ENCODE data around the gene CLEC16A.

The CLEC16A gene

GRCh38 chr16:11107780-11108465, 163.6 kb downstream of the CLEC16A start:
- no peak for DNase-seq

- no peak for DNase-seq
Observed at GRCh38 chr16:11108466-11108805, 164.1 kb downstream of the CLEC16A start.

GRCh38 chr16:11109566-11109965, 165.2 kb downstream of the CLEC16A start:
- no peak for DNase-seq

GRCh38 chr16:11111150-11111549, 166.8 kb downstream of the CLEC16A start:
- no peak for DNase-seq

GRCh38 chr16:11111856-11112634, 167.7 kb downstream of the CLEC16A start:
- no peak for DNase-seq

GRCh38 chr16:11112723-11113348, 168.5 kb downstream of the CLEC16A start:
- no peak for DNase-seq

GRCh38 chr16:11114366-11115164, 170.2 kb downstream of the CLEC16A start:
- DNase-seq, result no peak

- DNase-seq, result no peak
Observed at GRCh38 chr16:11117576-11118211, 173.3 kb downstream of the CLEC16A start.

- DNase-seq, result no peak
Observed at GRCh38 chr16:11118479-11118878, 174.1 kb downstream of the CLEC16A start.

- DNase-seq, result no peak
Observed at GRCh38 chr16:11121083-11121608, 176.8 kb downstream of the CLEC16A start.

GRCh38 chr16:11121914-11122692, 177.7 kb downstream of the CLEC16A start:
- DNase-seq, result no peak

GRCh38 chr16:11123666-11124065, 179.3 kb downstream of the CLEC16A start:
- DNase-seq, result no peak

GRCh38 chr16:11125936-11126335, 181.6 kb downstream of the CLEC16A start:
- no peak for DNase-seq

- DNase-seq, result no peak
Observed at GRCh38 chr16:11126399-11127054, 182.2 kb downstream of the CLEC16A start.

- DNase-seq, result no peak
Observed at GRCh38 chr16:11127610-11128195, 183.3 kb downstream of the CLEC16A start.

- DNase-seq, result no peak
Observed at GRCh38 chr16:11128211-11129141, 184.1 kb downstream of the CLEC16A start.

GRCh38 chr16:11129378-11129781, 185.0 kb downstream of the CLEC16A start:
- no peak for DNase-seq

- DNase-seq, result no peak
Observed at GRCh38 chr16:11130978-11131665, 186.8 kb downstream of the CLEC16A start.

- DNase-seq, result no peak
Observed at GRCh38 chr16:11131706-11132105, 187.3 kb downstream of the CLEC16A start.
